CD4-positive, alpha-beta T cell treated with Interleukin-15 for 4 hours (primary cell): ENCODE data around the gene ZNF497.
"Not testable (repeated sequence)": the region's sequence is repeated elsewhere in the genome, so short reads cannot be mapped to it uniquely, and the experiment has no call there.

Experiments used
- DNase-seq: peaks from one replicate; pipeline ENCODE4 v3.0.0-alpha.2; 2020; ENCODE audit warnings: low spot score

ZNF497 gene

DNA sequence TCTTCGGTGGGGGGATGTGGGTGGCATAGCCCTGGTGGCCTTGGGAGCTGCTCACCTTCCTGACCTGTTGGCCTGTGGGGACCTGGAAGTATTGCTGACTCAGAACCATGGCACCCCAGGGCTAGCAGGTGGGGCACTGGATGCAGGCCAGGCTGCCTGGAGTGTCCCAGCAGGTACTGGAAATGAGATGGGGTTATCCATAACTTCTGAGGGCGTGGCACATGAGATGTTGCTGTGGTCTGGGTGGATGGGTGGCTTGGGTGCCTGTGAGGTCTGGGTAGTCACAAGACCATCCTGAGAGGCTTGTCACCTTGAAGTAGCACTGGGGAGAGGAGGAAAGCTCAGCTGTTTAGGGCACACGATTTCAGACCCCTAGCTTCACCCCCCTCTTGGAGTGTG, 32.3 kb upstream of the ZNF497 start:
- DNase-seq = no peak

DNA sequence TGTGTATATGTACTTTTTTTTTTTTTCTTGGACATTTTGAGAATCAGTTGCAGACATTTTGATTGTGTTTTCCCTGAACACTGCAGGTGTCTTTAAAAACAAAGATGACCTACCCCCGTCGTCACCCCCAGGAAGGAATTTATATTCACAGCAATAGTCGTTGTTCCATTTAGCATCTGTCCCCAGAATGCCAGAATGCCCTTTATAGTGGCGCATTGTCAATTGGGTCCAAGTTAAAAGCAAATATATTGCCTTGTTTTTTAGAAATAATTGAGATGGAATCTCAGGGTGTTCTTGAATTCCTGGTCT, 31.1 kb upstream of the ZNF497 start:
- DNase-seq = no peak

DNA sequence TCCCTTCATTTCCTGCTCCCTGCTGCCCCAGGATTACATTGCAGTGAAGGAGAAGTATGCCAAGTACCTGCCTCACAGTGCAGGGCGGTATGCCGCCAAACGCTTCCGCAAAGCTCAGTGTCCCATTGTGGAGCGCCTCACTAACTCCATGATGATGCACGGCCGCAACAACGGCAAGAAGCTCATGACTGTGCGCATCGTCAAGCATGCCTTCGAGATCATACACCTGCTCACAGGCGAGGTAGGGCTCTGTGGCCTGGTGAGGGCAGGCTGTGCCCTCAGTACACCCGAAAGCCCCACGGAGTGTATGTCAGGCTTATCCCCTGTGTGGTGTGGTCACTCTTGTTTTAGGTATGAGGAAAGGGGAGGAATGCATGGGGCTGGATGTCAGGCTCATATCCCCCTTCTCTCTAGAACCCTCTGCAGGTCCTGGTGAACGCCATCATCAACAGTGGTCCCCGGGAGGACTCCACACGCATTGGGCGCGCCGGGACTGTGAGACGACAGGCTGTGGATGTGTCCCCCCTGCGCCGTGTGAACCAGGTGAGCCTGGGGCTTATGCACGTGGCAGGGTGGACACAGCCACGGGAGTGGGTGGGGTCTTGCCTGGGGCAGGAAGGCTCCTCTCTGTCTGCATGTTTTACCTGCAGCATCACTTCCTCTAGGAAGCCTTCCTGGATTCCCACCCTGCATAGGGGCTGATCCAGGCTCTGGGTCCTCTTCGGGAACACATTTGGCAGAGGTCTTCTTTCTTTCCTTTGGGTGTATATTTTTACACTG, 30.6 kb upstream of the ZNF497 start:
- no peak for DNase-seq

DNA sequence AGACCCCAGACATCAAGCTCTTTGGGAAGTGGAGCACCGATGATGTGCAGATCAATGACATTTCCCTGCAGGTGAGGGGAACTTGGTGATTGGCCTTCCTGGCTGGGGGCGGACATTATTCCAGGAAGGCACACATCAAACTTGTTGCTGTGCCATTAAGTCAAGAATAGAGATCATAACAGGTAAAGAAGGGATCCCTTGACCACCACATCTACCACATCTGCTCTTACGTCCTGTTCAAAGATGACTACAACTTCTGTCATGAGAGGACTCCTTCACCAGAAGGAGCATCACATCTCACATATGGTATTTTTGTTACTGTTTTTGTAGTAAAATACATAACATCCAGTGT, 25.6 kb upstream of the ZNF497 start:
- DNase-seq = no peak

DNA sequence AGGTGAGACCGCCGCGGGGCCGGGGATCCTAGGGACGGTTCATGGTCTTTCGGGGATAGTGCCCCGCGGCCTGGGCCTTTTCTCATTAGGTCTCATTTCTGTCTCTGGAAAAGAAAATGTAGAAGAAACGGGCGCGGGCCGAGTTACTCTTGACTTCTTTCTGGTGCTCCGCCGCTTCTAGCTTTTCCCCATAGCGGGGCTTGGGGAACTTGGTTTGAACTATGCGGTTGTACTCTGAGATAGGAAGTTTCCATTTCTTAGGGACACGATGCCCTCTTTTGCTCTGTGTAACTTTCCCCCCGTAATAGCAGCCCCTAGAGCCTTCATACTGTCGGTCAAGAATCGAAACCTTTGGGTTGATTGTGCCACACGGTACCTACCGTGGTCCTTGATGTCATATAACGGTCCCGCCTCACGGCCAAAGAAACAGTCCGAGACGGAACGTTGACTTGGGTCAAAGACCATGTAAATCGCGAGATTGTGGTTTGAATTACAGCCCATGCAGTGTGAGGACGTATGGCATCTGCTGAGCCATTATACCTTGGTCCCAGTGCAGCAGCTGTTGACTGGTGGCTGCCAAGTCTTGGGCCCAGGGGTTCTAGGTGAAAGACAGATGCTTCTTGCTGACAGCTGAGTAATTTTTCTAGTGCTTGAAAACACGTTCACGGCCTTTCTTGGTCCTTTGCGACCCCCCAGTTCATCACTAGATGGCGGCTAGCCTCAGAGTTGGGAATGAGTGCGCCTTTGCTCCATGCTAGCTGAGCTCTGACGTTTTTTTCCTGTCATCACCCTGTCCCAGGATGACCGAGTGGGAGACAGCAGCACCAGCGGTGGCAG, 25.0 kb upstream of the ZNF497 start:
- no peak for DNase-seq

DNA sequence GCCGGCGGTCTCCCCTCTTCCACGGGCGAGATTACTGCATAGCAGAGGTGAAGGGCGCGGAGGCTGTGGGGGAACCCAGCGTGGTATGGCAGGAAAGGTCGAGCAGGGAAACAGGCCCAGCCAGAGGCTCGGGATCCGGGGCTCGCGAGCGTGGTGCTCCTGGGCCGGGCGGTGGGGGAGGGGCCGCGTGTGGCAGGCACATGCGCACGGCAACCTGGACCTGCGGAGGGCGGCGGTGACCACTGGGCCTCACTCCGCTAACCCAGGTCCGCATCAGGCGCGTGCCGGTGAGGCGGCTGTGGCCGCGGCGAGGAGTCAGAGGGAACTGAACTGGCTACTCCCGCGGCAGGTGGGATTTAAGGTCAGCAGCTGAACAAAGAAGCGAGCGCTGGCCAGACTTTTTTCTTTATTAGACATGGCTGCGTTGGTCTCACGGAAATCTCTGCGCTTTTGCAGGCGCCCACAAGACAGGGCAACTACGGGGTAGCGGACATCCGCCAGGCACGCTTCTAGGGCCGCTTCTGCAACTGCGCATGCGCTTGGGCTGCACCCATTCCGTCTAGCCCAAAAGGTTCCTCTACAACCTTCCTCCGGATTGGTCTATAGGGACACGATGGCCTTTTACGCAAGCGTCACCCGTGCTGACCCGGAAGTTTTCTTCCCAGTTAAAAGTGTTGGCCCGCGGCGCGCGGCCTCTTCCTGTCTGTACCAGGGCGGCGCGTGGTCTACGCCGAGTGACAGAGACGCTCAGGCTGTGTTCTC, 24.2 kb upstream of the ZNF497 start, which contains the start of gene RPS5:
RPS5 (plus strand) TSS at position 694 of the 762 bp plus-strand sequence. CDS start 869 bp downstream, outside the sequence.
- peak; percentile 98 for DNase-seq

DNA sequence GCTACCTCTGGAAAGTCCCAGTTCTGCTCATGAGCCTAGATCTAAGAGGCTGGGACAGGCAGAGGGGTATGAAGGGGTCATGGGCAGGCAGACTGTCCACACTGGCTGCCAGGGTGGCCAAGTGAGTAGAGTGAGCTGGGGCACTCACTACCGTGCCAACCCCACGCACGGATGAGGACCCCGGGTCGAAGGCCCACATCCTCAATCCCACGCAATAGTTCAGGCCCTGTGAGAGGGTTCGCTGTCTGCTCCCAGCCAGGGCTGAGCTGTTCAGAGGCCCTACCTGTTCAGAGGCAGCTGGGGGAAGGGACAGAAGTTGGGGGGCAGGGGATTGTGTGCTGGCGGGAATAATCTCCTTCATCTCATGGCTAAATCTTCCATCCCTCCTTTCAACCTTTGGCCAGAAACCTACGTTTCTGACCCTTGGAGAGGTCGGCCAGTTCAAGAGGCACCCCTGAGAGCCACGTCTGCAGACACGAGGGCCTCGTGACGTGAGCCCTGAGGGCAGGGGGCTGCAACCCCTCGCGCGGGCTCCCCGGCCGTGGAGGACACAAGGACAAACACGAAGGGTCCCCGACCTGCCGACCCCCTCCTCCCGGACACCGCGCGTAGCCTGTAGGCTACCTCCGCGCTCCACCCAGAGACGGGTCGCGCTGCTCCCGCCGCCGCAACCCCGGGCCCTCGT, 23.5 kb upstream of the ZNF497 start:
- DNase-seq = no peak

DNA sequence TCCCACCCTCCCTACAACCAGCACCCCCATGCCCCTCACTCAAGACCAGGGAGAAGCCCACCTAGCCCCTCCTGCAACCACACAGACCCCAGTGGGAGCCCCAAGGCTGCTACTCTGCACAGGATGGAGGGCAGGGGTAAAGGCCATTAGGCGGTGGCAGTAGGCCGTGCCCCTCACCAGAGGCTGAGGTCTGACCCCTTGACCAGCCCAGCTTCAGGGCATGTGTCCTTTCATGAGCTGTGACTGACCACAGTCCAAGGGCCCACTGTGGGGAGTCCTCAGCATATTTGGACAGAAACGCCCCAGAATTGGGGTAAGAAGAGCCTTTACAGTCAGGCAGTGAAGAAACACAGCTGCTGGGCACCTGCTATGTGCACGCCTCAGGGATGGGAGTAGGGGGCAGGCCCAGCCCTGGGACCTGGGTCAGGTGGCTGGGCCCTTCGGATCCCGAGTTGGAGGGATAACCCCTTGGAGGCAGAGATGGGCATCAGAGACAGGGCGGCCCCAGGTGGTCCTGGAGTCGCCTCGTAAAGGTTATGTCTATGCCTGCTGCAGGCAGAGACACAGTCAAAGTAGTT, 22.9 kb upstream of the ZNF497 start:
- DNase-seq = no peak

DNA sequence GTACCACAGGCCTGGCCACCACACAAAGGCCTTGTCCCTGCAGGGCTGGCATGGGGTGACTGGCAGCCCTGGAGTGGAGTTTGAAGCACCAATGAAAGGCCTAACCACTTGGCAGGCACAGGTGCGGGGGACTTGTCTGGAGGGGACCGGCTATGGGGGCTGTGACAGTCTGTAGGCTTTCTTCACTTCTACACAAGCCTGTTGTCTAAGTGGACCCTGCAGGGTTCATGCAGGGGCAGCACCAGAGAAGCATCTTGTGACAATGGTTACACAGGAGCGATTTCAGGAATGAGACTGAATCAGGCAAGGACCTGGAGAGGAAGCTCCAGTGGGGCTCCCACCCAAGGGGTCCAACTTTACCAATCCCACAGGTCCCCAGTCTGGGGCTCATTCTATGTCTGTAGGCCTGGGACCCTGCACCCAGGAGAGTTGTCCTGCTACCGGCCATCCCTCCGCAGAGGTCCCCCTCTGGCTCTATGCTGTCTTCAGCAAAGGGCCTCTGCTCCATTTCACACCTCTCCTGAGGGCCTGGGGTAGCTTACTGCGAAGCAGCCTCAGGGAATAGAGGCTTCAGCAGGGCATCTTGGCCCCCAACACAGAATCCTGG, 20.5 kb upstream of the ZNF497 start:
- DNase-seq = no peak

DNA sequence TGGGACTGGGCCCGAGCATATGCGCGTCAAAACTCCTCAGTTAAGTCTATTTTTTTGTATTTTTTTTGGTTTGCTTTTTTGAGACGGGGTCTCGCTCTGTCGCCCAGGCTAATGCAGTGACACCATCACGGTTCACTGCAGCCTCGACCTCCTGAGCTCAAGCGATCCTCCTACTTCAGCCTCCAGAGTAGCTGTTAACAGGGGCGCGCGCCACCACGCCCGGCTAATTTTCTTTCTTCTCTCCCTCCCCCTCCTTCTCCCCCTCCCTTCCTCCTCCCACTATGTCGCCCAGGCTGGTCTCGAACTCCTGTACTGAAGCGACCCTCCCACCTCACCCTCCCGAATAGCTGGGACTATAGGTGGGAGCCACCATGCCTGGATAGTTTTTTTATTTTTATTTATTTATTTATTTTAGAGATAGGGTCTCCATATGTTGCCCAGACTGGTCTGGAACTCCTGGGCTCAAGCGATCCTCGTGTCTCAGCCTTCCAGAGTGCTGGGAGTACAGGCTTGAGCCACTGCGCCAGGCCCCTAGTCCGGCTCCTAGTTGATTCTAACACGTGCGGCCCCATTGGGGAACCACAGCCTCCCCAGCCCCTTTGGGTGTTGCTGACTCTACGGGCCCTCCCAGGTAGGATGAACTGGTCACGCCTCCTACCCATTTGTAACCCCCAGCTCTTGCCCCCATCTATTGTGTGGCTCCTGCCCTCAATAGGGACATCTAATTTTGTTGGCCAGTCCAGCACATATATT, 19.1 kb upstream of the ZNF497 start:
- DNase-seq = no peak

DNA sequence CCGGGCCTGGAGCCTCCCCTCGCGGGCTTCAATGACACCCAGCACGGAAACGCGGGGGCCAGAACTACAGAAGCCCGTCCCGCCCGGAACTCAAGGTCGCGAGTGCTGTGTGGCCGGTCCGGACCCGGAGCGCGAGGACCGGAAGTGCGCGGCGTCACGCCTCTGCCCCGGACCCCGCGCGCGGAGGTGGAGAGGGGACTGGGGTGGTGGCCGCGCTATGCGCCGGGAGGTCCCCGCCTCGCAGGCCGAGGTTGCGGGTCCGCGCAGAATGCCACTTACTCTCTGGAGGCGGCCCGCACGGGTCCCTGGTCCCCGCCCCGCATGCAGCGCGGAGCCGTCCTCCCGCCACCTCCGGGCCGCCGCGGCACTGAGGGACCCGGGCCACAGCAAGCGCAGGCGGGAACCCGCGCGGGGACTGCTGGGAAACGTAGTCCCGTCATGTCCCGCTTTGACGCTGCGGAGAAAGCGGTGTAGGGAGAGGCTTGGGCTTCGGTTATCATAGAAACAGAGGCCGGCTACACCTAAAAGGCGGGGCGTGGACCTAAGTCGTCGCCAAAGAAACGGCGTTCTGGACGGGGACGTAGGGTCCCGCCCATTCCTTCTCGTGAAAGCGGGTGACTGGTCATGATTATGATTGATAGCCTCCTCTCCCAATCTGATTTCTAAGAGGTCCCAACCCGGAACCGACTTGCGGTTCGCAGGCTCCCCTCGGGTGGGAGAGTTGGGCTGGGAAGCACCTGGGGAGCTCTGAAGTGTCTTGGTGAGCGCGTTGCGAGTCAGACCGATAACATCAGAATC, 18.3 kb upstream of the ZNF497 start, which contains the start of gene ZNF837:
ZNF837 (minus strand) TSS at position 369 of the 798 bp plus-strand sequence. CDS start 11,698 bp downstream, outside the sequence.
- peak; percentile 100 for DNase-seq

DNA sequence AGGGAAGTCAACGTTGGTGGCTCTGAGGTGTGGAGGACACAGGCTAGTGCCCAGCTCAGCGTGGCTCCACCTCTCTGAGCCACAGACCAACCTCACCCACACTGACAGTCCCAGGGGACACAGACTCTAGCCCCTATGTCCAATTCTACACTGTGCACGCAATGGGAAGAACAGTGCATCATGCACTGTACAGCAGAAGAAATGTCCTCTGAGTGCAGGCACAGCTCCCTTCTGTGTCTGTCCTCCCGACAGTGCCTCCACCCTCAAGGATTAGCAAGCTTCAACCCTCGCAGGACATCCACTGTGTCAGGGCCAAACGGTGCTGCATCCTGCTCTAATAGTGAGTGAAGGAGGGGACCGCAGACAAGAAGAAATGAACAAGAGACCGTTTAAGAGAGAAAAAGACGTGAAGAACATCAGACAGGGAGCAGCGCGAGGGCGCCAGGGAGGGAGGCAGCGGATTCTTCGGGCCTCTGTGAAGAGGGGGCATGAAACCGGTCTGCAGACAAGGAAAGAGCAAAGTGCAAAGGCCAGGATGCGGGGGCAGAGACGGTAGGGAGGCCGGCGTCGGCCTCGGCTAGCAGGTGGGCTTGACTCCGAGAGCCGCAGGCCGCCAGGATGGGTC, 17.6 kb upstream of the ZNF497 start:
- DNase-seq = no peak

DNA sequence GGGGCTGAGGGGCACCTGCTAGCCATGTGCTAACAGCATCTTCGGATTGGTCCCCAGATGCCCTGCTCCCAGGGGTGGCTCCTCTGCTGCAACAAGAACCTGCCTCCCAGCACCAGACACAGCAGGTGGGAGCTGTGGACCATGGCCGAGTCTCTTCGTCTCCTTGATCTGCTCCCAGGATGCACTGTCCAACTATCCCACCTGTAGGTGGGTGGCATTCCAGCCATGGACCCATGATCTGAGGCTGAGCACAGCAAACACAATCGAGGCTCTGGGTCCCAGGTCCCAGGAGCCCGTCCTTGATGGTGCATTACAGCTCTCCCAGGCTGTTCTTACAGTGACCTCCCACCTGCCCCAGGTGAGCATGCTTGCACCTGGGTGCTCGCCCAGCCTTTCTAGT, 16.7 kb upstream of the ZNF497 start:
- no peak for DNase-seq

DNA sequence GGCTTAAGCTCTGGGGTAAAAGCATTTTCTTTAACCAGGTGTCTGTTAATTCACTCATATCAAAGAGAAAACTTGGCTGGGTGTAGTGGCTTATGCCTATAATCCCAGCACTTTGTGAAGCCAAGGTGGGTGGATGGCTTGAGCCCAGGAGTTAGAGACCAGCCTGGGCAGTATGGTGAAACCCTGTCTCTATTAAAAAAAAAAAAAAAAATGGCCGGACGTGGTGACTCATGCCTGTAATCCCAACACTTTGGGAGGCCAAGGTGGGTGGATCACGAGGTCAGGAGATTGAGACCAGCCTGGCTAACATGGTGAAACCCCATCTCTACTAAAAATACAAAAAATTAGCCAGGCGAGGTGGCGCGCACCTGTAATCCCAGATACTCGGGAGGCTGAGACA, 14.2 kb upstream of the ZNF497 start:
- not testable (repeated sequence) for DNase-seq

DNA sequence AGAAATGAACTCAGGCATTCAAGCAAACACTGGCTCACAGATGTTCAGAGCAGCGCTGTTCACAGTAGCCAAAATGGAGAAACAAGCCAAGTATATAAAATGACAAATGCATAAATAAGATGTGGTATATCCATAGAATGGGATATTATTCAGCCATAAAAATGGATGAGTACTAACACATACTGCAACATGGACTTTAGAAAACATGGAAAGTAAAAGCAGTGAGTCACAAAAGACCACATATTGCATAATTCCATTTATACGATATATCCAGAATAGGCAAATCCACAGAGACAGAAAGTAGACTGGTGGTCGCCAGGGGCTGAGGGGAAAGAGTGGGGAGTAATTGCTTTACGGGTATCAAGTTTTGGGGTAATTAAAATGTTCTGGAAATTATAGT, 11.6 kb upstream of the ZNF497 start:
- DNase-seq = no peak

DNA sequence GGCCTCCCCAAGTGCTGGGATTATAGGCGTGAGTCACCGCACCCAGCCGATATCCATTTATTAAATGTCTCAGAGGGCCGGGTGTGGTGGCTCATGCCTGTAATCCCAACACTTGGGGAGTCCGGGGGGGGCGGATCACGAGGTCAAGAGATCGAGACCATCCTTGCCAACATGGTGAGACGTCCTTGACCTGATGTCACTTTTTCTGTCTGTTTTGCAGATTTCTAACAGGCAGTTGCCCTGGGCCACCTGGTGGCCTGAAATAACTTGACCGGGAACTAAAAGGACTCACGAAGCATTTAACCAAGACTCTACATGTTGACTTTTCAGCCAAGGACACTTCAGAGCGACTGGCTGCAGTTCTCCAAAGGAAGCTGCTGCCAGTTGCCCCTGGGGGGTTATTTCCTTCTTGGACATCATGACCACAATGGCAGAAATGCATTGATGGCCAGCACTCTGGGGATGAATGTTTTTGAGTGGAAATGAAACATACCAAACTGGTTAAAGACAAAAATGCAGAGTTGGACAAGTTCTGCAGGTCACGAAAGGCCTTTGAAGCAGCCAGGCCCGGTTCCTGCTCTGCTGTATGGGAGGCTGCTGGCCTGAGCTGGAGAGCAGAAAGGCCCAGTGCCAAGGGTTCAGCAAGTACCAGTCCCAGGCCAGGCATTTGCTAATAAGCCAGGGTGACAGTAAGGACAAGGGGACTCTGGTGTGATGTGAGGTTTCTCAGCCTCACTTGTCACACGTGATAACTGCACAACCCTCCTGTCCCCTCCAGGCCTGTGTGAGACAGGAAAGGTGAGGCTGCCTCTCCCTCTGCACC, 10.0 kb upstream of the ZNF497 start:
- no peak for DNase-seq

DNA sequence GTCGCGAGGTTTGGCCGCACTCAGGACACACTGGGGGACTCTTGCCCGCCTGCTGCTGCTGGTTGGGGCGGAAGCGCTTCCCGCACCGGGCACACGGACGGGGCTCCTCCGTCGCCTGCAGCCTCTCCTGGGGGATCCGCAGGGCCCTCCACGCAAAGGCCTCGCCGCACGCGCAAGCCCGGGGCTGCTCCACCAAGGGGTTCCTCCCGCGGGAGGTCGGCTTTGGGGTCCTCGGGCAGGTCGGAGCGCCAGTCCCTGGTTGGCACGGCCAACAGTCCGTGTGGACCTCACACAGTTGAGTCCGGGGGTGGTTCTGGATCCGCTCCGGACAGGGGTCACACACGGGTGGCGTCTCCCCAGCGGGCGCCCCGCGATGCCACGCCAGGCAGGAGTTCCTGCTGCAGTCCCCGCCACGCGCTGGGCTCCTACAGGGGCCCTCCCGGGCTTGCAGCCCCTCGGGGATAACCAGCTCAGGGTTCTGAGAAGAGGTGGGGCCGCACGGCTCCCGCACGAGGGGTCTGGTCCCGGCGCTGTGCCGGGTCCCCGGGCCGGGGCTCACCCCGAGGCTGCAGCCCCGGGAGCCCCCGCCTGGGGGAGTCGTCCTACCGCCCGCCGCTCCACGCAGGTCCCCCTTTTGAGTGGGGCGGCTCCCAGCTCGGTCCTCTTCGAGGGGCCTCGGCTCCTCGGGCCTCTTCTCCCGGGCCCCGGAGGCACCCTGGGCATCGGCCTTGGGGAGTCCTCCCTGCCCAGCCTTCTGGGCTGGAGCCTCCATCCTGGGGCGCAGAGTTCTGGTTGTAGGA, 6.2 kb upstream of the ZNF497 start:
- DNase-seq = no peak
